ENCODE measurements around the gene TSPOAP1.

GRCh38 chr17:58281511-58282011 lies 47.0 kb downstream of the TSPOAP1 start:
- TF ChIP-seq, protein P1, sequence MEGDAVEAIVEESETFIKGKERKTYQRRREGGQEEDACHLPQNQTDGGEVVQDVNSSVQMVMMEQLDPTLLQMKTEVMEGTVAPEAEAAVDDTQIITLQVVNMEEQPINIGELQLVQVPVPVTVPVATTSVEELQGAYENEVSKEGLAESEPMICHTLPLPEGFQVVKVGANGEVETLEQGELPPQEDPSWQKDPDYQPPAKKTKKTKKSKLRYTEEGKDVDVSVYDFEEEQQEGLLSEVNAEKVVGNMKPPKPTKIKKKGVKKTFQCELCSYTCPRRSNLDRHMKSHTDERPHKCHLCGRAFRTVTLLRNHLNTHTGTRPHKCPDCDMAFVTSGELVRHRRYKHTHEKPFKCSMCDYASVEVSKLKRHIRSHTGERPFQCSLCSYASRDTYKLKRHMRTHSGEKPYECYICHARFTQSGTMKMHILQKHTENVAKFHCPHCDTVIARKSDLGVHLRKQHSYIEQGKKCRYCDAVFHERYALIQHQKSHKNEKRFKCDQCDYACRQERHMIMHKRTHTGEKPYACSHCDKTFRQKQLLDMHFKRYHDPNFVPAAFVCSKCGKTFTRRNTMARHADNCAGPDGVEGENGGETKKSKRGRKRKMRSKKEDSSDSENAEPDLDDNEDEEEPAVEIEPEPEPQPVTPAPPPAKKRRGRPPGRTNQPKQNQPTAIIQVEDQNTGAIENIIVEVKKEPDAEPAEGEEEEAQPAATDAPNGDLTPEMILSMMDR (IDR thresholded peaks at IDR 0.05; ENCODE audit: poor library complexity): no peak
- no peak for TF ChIP-seq EZH2 (IDR thresholded peaks at IDR 0.05; ENCODE audit: borderline replicate concordance)

Data from hepatocyte (in vitro differentiated cells).